Thyroid gland (tissue), 4 donors: ENCODE data around the gene TMEM30B. TPM values are rescaled to one million over a fixed set of nuclear protein-coding genes. Genes with fewer than 3 reads are reported as not detected.
A peak's percentile ranks its signal among the peaks of the same experiment; 100 is the strongest.

Source experiments
- DNase-seq, 2 donors: peaks; one replicate each; pipeline ENCODE4 v3.0.0-alpha.2; 2019
- H3K27ac ChIP-seq, 3 donors: fragments of 200-600 bp; sonication (generic); 1 replicate in 2 of 3; 2 replicates in 1 of 3; pipeline ENCODE4 v1.5.1; 2016 to 2019; ENCODE audit warnings: mild to moderate bottlenecking in 1 of 3, moderate library complexity in 1 of 3
- H3K27me3 ChIP-seq: fragments of 200-600 bp; sonication (generic); one replicate; pipeline ENCODE4 v1.5.1; 2019
- H3K36me3 ChIP-seq, 2 donors: fragments of 200-600 bp; sonication (generic); one replicate each; pipeline ENCODE4 v1.5.1; 2016 to 2019
- H3K4me1 ChIP-seq, 2 donors: fragments of 200-600 bp; sonication (generic); one replicate each; pipeline ENCODE4 v1.5.1; 2017 to 2019
- H3K4me3 ChIP-seq, 3 donors: fragments of 200-600 bp; sonication (generic); replicated peaks in 1 of 3; 1 replicate in 2 of 3; 2 replicates in 1 of 3; pipeline ENCODE4 v1.5.1; 2016; ENCODE audit warnings: mild to moderate bottlenecking in 1 of 3
- H3K9me3 ChIP-seq: fragments of 200-600 bp; sonication (generic); one replicate; pipeline ENCODE4 v1.5.1; 2017
- POLR2A ChIP-seq, 2 donors: fragments of 450-650 bp; IDR thresholded peaks; one replicate each; pipeline ENCODE4 v1.6.1; 2017; ENCODE audit warnings: antibody characterized with exemption in 2 of 2, mild to moderate bottlenecking in 2 of 2, moderate library complexity in 1 of 2
- WGBS, 2 donors: methylation state at CpG; one replicate each; pipeline ENCODE4 v1.1.5; 2017; 5-methylcytosine and 5-hydroxymethylcytosine counted together
- intact Hi-C: fragments of 100-400 bp; cut with DNase I; formaldehyde crosslinking; loops from one replicate; pipeline ENCODE4 v1.15.1; 2023
- total RNA-seq, 4 donors: library from RNA; depleted of rRNA; stranded (reverse); fragments of >200 nt; gene quantifications; one replicate each; pipeline ENCODE4 v1.2.3, GENCODE V29; 2016
- TF ChIP-seq, protein P1 (sequence below), 6 experiments: fragments of 200-600 bp in 3 of 6; fragments of 450-650 bp in 3 of 6; sonication (generic) in 3 of 6; IDR thresholded peaks; one replicate each; pipeline ENCODE4 v1.5.1; 2016 to 2019; ENCODE audit warnings: antibody characterized with exemption in 6 of 6, mild to moderate bottlenecking in 2 of 6, inconsistent platforms in 1 of 6, moderate library complexity in 1 of 6

Gene TMEM30B, protein sequence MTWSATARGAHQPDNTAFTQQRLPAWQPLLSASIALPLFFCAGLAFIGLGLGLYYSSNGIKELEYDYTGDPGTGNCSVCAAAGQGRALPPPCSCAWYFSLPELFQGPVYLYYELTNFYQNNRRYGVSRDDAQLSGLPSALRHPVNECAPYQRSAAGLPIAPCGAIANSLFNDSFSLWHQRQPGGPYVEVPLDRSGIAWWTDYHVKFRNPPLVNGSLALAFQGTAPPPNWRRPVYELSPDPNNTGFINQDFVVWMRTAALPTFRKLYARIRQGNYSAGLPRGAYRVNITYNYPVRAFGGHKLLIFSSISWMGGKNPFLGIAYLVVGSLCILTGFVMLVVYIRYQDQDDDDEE
- 100 to 1,000 TPM in 3 of 4 donors, 10 to 100 TPM in 1; 91.0 to 153 (median 124) TPM for total RNA-seq

DNA sequence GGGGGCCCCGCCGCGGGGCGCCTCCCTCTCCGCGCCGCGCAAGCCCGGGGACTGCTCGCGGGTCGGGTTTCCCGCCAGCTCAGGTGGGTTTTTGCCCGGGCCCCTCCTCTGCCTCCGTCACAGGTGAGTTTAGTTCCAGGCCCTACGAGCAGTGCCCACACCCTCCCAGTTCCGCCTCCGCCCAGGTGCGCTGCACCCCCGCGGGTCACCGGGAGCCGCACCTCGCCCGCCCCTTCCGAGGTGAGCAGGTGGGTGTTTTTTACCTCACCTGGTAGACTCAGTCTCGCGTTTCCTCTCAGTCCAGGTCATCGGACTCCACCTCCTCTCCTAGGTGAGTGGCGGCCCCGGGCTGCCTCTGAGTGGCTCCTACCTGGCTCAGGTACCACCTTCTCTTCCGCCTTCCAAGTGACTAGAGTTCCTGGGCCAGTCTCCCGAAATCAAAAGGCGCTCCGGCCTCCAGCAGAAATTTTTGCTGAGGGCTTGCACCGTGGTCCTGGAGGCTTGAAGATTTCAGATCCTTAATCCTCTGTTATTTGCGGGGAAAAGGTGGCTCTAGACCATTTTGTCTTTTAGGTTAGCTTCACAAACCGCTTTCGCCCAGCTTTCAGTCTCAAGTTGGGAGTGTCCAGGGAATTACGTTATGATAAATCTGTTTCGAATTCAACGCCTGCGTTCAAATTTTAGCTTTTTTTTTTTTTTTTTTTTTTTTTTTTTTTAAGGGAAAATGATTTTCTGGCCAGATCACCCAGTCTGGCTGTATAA, at the start of gene TMEM30B:
TMEM30B (minus strand) TSS at position 153 of the 762 bp plus-strand sequence. CDS start 191 bp downstream, outside the sequence.
- WGBS, 2 donors: 27 to 41% methylated on average over 16 to 17 of the region's 43 CpGs
- peak; percentile 54 to 94 for TF ChIP-seq POLR2A (IDR thresholded peaks at IDR 0.05)
- TF ChIP-seq, protein P1, sequence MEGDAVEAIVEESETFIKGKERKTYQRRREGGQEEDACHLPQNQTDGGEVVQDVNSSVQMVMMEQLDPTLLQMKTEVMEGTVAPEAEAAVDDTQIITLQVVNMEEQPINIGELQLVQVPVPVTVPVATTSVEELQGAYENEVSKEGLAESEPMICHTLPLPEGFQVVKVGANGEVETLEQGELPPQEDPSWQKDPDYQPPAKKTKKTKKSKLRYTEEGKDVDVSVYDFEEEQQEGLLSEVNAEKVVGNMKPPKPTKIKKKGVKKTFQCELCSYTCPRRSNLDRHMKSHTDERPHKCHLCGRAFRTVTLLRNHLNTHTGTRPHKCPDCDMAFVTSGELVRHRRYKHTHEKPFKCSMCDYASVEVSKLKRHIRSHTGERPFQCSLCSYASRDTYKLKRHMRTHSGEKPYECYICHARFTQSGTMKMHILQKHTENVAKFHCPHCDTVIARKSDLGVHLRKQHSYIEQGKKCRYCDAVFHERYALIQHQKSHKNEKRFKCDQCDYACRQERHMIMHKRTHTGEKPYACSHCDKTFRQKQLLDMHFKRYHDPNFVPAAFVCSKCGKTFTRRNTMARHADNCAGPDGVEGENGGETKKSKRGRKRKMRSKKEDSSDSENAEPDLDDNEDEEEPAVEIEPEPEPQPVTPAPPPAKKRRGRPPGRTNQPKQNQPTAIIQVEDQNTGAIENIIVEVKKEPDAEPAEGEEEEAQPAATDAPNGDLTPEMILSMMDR (IDR thresholded peaks at IDR 0.05): no peak
- no peaks in the 10 kb centered on the region for H3K36me3 ChIP-seq
- peaks cover 0 to 23% of the 10 kb centered on the region in 2 donors for H3K4me1 ChIP-seq
- peak; percentile 94 to 96 for DNase-seq
- intact Hi-C loops: no loop called here
- H3K9me3 ChIP-seq: no peaks in the 10 kb centered on the region
- peak within 1 kb of the TSS; percentile 82 to 99 (median 98) for H3K27ac ChIP-seq
- H3K27me3 ChIP-seq: no peaks in the 10 kb centered on the region
- peak within 1 kb of the TSS; percentile 6 to 67 (median 57) for H3K4me3 ChIP-seq

DNA sequence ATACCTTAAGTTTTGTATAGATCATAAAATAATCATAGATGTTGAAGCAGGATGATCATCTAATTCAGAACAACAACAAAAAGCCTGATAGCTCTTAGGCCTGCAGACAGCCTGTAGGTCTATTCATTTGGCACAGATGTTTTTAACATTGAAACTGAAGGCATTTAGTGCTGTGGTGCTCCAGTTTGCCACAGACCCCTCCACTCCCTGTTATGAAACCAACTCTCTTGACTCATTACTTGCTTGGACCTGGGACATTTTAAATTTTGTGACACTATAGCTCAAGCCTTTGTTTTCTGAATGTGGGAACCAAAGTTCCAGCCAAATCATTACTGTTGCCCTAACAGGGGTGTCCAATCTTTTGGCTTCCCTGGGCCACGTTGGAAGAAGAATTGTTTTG, 49.4 kb upstream of the TMEM30B start:
- no peak for DNase-seq
- H3K27ac ChIP-seq: no peak overlapping the region
- no peak for TF ChIP-seq POLR2A (IDR thresholded peaks at IDR 0.05)
- TF ChIP-seq, protein P1 (IDR thresholded peaks at IDR 0.05): no peak
- no peaks in the 10 kb centered on the region for H3K27me3 ChIP-seq
- H3K36me3 ChIP-seq: no peaks in the 10 kb centered on the region
- WGBS, 2 donors: 86 to 90% methylated on average over 1 of the region's 1 CpG
- H3K9me3 ChIP-seq: no peaks in the 10 kb centered on the region
- peaks cover 11 to 20% of the 10 kb centered on the region in 2 donors for H3K4me1 ChIP-seq
- no peak overlapping the region for H3K4me3 ChIP-seq
- intact Hi-C loops: no loop called here

DNA sequence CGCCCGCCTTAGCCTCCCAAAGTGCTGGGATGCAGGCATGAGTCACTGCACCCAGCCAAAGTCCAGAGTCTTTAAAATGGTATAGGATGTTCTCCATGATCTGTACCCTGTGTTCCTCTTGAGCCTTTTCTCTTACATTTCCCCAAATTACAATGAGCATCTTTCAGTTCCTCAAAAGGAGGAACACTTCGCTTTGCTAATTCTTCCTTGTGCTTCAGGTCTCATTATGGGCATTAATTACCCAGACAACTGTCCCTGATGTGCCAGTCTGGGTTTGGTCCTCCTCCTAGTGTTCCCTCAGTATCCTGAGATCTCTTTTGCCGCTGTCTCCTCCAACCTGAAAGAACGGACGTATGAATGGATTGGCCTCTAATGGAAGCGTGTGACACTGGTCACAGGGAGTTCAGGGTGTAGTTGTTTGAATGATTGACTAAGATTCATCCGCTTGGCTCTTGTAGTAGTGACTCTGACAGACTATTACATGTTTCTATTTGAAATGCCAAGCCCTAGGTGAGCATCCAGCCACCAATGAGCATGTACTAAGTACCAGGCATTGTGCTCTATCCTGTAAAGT, 48.4 kb upstream of the TMEM30B start:
- Histone ChIP-seq H3K27ac (peak overlapping the region in 1 of 3 donors; percentile 13), H3K27me3 (no peaks in the 10 kb centered on the region)
- TF ChIP-seq, protein P1 (IDR thresholded peaks at IDR 0.05): no peak
- no peak for TF ChIP-seq POLR2A (IDR thresholded peaks at IDR 0.05)

DNA sequence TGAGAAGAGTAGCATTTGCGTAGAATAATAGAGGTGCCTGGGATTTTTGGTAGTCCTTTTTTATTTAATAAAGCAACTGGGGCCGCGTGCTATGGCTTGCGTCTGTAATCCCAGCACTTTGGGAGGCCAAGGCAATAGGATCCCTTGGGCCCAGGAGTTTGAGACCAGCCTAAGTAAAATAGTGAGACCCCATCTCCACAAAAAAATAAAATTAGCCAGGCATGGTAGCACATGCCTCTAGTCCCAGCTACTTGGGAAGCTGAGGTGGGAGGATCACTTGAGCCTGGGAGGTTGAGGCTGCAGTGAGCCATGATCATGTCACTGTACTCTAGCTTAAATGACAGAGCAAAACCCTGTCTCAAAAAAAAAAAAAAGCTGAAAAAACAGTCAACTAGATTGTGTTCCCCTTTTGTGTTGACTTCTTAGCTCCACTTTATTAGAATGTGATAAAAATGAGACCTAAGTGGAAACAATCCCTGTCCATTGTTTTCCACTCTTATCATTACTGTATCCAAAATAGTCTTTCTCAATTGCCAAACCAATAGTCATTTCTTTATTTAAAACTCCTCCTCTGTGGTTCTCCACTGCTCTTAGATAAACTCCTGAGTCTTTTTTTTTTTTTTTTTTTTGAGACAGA, 47.6 kb upstream of the TMEM30B start:
- Histone ChIP-seq H3K4me3 (no peak overlapping the region), H3K27me3 (no peaks in the 10 kb centered on the region), H3K4me1 (peaks cover 11 to 15% of the 10 kb centered on the region in 2 donors), H3K36me3 (no peaks in the 10 kb centered on the region), H3K9me3 (no peaks in the 10 kb centered on the region), H3K27ac (peak overlapping the region in 2 of 3 donors; percentile 19 to 23)
- DNase-seq: no peak
- intact Hi-C loops: no loop called here
- no peak for TF ChIP-seq POLR2A (IDR thresholded peaks at IDR 0.05)
- TF ChIP-seq, protein P1 (IDR thresholded peaks at IDR 0.05): no peak
- 95% methylated on average over 4 of the region's 4 CpGs for WGBS, 2 donors

More for the DNA sequence above, 48.4 kb upstream of the TMEM30B start:
- DNase-seq: no peak
- Histone ChIP-seq H3K9me3 (no peaks in the 10 kb centered on the region), H3K4me3 (no peak overlapping the region), H3K36me3 (no peaks in the 10 kb centered on the region), H3K4me1 (peaks cover 11 to 20% of the 10 kb centered on the region in 2 donors)
- intact Hi-C loops: no loop called here
- 86 to 93% methylated on average over 8 of the region's 8 CpGs for WGBS, 2 donors
